GM18951 (cell line): ENCODE results near the gene FXN.

ENCODE experiments used
- POLR2A ChIP-seq: IDR thresholded peaks from 4 replicates; pipeline ENCODE4 v1.6.1; 2011; ENCODE audit warnings: mild to moderate bottlenecking; ENCODE audit not compliant: insufficient read length, insufficient read depth; ENCODE audit errors: extremely low read depth
- in situ Hi-C: fragments of 300-500 bp; cut with MboI; formaldehyde crosslinking; loops from one replicate; pipeline ENCODE4 v1.12.0; 2022; ENCODE audit warnings: low sequenced_read_pairs, mixed read lengths, inconsistent platforms; ENCODE audit not compliant: unreplicated experiment

FXN gene

DNA sequence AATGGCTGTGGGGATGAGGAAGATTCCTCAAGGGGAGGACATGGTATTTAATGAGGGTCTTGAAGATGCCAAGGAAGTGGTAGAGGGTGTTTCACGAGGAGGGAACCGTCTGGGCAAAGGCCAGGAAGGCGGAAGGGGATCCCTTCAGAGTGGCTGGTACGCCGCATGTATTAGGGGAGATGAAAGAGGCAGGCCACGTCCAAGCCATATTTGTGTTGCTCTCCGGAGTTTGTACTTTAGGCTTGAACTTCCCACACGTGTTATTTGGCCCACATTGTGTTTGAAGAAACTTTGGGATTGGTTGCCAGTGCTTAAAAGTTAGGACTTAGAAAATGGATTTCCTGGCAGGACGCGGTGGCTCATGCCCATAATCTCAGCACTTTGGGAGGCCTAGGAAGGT, 1.2 kb downstream of the FXN start:
- no peak for TF ChIP-seq POLR2A
- in situ Hi-C loops: no loop called here

DNA sequence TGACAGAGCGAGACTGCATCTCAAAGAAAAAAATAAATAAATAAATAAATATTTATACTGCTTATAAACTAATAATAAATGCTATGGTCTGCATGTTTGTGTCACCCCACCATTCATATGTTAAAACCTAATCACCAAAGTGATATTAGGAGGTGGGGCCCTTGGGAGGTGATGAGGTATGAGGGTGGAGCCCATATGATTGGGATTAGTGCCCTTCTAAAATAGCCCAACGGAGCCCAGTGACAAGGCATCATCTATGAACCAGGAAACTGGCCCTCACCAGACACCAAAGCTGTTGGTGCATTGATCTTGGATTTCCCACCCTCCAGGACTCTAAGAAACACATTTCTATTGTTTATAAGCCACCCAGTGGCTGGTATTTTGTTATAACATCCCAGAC, 5.1 kb downstream of the FXN start:
- in situ Hi-C loops: no loop called here
- no peak for TF ChIP-seq POLR2A

DNA sequence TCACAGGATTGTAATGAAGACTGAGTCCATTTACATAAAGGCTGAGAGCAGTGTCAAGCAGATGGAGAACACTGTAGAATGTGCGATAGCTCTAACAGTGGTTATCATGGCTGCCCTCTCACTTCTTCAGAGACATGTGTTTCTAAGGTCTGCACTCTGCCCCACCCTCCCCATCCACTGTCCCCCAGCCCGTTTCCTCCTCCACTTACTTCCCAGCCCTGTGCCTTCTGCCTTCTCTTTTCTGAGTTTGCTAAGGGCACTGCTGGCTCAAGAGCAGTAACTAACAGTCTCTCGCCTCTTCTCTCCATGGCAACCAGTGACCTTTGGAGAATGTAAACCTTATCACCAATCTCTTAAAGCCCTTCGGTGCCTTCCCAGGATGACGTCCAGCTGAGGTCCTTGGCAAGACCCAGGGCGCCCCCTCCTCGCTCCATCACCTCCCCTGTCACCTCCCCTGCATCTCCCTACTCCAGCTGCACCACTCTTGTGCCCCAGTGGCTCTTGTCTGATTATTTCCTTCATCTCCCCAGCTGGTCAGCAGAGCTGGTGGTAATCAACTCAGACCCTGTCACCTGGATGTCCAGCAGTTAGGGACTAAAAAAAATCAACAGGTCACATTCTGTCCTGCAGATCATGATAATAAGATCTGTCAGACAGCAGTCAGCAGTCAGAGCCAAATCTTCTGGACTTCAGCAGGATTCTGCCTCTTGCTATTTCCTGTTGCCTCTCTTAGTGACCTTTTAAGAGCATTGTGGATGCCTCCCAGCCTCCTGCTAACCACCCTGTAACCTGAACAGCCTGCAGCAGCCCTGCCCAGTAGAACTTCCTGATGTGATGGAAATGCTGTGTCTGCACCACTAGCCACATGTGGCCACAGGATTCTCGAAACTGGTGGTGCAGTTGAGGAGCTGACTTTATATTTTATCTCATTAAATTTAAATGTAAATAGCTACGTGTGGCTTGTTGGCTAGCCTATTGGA, 9.0 kb downstream of the FXN start:
- in situ Hi-C loops: no loop called here
- TF ChIP-seq POLR2A: no peak

DNA sequence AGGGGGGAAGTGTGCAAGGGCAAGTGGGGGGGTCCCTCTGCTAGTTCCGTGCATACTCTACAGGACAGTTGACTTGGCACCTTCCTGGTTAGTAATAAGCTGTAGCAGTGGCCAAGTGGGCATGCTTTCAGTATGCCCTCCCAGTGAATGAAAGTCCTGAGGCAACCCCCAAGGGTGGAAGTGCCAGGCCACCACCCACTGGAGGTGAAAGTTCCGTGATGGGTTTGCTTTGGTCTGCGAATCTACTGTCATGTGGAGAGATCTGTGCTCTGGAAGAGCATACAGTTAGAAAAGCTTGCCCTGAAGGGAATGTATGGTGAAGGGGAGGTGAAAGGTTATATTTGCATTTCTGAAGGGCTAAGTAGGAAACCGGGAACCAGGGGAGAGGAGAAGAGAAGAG, 10.3 kb downstream of the FXN start:
- in situ Hi-C loops: no loop called here
- no peak for TF ChIP-seq POLR2A

DNA sequence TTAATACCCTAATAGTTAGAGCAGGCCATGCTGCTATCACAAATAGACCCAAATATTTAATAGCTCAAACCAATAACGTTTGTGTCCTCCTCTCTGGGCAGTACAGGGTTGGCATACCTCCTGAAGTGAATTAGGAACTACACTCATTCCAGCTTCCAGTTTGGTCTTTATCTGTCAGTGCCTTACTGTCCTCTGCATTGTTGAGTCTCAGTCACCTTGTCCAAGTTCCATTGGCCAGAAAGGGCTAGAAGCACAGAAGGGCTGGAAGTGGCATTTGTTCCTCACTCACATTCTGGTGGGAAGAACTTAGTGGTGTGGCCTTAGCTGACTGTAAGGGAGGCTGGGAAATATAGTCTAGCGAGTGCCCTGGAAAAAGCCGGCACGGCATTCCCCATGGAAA, 11.2 kb downstream of the FXN start:
- TF ChIP-seq POLR2A: no peak
- in situ Hi-C loops: no loop called here

DNA sequence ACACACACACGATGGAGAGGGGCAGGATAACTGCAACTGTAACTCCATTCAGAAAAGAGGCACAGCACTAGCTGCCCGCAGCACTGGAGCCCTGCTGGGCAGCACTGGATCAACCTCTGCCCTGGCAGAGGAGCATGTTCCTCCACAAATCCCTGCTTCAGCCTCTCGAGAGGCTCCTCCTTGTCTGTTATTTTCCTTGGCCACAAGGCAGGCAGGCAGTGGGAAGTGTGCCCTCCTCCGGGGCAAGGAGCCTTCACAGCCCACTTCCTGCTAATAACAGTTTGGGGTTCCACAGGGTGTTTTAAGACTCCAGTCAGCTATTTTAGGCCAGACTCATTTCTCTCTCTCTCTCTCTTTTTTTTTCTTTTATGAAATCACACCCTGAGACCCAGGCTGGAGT, 11.8 kb downstream of the FXN start:
- in situ Hi-C loops: no loop called here
- no peak for TF ChIP-seq POLR2A

DNA sequence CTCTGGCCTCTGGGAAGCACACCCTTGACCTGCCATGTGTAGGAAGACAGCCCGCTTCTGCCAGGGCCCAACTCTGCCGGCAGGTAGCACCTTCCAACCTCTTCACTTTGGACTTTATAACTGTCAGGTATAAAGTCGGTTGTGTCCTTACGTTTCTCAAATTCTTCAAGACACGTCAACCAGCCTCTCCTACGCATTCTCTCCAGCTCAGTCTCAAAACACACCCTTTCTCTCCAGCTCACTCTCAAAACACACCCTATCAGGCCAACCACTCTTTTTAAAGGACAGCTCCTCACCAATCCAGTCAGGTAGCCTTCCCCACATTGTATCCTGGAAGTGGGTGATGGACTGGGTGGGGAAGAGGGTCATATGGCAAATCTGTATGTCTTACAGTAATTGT, 13.5 kb downstream of the FXN start:
- in situ Hi-C loops: no loop called here
- TF ChIP-seq POLR2A: no peak

DNA sequence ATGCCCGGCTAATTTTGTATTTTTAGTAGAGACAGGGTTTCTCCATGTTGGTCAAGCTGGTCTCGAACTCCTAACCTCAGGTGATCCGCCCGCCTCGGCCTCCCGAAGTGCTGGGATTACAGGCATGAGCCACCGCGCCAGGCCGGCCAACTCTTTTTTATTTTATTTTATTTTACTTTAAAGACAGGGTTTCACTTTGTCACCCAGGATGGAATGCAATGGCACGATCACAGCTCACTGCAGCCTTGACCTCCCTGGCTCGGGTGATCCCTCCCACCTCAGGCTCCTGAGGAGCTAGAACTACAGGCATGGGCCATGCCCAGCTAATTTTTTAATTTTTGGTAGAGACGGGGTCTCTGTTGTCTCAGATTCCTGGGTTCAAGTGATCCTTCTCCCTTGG, 15.4 kb downstream of the FXN start:
- in situ Hi-C loops: loop anchor here (10.0 to 25.0 kb wide), 2 partner anchors 144 to 511 kb away; no protein-coding TSS in a partner anchor

DNA sequence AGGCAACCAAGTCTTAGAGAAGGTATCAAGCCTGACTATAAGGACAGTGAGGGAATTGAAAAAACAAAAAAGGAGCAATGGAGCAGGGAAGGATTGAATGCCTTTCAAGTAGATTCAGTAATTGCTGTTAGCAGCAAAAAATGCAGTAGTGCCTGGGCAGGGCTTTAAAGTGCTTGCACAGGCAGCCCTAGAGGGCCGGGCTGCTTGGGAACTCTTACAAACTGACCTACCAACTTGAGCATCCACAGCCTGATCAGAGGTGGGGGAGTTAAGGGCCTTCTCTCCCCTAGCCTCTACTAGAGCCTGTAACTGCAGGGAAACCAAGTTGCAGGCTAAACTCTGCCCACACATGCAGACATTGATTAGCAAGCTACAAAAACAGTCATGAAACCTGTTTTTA, 19.4 kb downstream of the FXN start:
- in situ Hi-C loops: loop anchor here (10.0 to 25.0 kb wide), 2 partner anchors 140 to 507 kb away; no protein-coding TSS in a partner anchor
- no peak for TF ChIP-seq POLR2A

DNA sequence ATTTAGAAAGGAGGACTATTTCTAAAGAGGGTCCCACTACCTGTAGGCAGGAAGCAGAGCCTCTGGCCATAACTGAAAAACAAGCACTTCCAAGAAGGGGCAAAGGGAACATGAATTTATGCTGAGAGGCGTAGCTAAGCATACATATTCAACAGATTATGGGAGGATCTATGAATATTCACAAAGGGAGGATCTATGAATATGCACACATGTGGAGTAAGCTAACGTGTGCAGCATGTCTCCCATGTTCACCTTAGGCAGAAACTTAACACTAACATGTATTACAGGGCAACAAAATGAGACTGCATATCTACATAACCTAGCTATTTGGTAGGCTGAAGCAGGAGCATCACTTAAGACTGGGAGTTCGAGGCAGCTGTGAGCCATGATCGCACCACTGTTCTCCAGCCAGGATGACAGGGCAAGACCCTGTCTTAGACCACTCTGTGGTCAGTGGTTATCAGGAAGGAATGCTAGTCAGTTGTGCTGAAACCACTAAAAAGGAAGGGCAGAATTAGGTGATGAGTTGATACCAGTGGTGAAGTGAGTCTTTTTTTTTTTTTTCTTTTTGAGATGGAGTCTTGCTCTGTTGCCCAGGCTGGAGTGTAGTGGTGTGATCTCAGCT, 20.8 kb downstream of the FXN start:
- in situ Hi-C loops: loop anchor here (10.0 to 25.0 kb wide), 2 partner anchors 138 to 506 kb away; no protein-coding TSS in a partner anchor
- no peak for TF ChIP-seq POLR2A

DNA sequence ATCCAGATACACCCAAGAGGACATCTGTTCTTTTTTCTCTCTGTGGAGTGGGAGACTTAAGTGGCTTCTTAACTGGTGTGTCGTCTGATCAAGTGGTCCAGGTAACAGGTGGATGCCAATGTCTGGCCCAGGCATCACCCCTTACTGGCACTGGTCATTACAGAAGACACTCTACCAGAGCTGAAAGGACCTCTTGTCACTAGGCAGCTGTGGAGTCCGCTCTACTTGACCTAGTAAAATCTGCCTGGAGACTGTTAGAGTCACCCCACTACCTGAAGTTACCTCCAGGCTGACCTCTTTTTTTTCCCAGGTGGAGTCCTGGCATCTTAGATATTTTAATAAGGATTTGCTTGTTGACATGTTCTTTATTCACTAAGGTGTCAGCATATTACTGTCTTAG, 22.5 kb downstream of the FXN start:
- in situ Hi-C loops: loop anchor here (10.0 to 25.0 kb wide), 2 partner anchors 137 to 504 kb away; no protein-coding TSS in a partner anchor
- no peak for TF ChIP-seq POLR2A

DNA sequence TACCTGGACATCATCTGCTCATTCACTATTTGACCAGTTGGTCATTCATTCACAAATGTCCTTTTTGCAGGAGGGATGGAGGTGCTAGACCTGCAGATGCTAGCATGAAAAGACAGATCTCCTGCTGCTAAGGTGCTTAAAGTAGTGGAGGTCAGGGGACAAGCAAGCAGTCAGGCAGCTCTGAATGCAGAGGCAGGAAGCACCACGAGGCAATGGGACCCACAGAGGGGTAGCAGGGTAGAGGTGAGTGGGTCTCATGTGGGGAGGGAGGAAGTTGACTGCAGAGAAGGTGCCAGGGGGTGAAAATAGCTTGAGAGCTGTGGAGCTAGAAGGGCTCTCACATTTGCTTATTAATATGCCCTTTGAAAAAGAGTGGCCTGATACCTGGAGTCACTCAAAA, 25.2 kb downstream of the FXN start:
- in situ Hi-C loops: loop anchor here (25.0 kb wide), 1 partner anchor 502 kb away; no protein-coding TSS in a partner anchor
- TF ChIP-seq POLR2A: no peak

DNA sequence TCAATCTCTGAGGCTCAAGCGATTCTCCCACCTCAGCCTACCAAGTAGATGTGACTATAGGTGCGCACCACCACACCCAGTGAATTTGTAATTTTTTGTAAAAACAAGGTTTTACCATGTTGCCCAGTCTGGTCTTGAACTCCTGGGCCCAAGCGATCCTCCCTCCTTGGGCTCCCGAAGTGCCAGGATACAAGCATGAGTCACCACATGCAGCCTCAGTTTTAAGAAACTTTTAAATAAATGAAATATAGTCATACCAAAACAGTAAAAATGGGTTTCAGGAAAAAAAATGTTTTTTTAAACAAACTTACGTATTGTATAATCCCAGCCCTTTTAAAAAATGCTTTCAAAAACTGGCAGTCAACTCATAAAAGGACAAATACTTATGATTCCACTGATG, 26.6 kb downstream of the FXN start:
- no peak for TF ChIP-seq POLR2A
- in situ Hi-C loops: loop anchor here (25.0 kb wide), 1 partner anchor 500 kb away; no protein-coding TSS in a partner anchor
